OCI-LY7 (cell line): Measurements from ENCODE around the gene CBLL1.

Experiments used
- CTCF ChIP-seq: fragments of 200-600 bp; sonication (generic); conservative IDR thresholded peaks from 2 replicates; pipeline ENCODE4 v1.5.1; 2014; ENCODE audit warnings: mild to moderate bottlenecking, antibody characterized with exemption, low read length, moderate library complexity, mixed read lengths
- EZH2phosphoT487 ChIP-seq: fragments of 200-600 bp; sonication (generic); IDR thresholded peaks from 2 replicates; pipeline ENCODE4 v1.6.1; 2018; ENCODE audit warnings: low read depth, borderline replicate concordance, mild to moderate bottlenecking, mixed run types, antibody characterized with exemption, low read length, moderate library complexity, mixed read lengths

GRCh38 chr7:107711301-107711700 lies 32.6 kb upstream of the CBLL1 start:
- no peak for TF ChIP-seq CTCF
- no peak for TF ChIP-seq EZH2phosphoT487
